CD4-positive, alpha-beta T cell treated with Interleukin-21 for 1 hour (primary cell): Measurements from ENCODE around the gene SHC2.
"Not testable (repeated sequence)": the region's sequence is repeated elsewhere in the genome, so short reads cannot be mapped to it uniquely, and the experiment has no call there.

Experiments
- DNase-seq: peaks from one replicate; pipeline ENCODE4 v3.0.0-alpha.2; 2020

SHC2 gene

GRCh38 chr19:468587-469256, 7.9 kb upstream of the SHC2 start:
- no peak for DNase-seq

GRCh38 chr19:467554-467953, 6.7 kb upstream of the SHC2 start:
- DNase-seq, result no peak

DNA sequence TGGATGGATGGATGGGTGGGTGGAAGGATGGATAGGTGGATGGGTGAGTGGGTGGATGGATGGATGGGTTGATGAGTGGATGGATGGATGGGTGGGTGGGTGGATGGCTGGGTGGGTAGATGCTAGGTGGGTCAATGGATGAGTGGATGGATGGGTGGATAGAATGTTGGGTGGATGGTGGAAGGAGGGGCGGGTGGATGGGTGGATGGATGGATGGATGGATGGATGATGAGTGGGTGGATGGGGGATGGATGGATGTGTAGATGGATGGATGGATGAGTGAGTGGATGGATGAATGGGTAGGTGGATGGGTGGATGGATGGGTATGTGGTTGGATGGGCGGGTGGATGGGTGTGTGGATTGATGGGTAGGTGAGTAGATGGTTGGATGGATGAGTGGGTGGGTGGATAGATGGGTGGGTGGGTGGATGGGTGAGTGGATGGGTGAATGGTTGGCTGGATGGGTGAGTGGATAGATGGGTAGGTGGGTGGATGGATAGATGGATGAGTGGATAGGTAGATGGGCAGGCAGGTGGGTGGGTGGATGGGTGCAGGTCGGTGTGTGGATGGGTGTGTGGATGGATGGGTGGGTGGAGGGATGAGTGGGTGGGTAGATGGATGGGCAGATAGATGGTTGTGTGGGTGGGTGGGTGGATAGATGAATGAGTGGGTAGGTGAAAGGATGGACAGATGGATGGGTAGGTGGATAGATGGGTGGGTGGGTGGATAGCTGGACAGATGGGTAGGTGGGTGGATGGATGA, 4.4 kb upstream of the SHC2 start:
- no peak for DNase-seq

DNA sequence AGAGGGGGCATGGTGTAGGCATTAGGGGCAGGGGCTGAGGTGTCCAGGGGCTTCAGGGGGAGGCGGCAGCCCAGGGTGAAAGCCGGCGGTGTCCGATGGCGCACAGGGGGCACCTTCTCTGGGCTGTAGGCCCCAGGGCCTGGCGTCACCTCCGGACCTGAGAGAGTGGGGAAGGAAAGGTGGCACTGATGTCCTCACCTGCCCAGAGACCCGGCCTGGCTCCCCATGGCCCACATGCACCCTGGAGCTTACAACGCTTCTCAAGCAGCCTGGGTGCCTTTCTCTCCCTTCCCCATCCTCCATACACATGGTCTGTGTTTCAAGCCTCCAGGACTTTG, 3.3 kb upstream of the SHC2 start:
- no peak for DNase-seq

GRCh38 chr19:463483-464207, 2.8 kb upstream of the SHC2 start:
- DNase-seq, result no peak

DNA sequence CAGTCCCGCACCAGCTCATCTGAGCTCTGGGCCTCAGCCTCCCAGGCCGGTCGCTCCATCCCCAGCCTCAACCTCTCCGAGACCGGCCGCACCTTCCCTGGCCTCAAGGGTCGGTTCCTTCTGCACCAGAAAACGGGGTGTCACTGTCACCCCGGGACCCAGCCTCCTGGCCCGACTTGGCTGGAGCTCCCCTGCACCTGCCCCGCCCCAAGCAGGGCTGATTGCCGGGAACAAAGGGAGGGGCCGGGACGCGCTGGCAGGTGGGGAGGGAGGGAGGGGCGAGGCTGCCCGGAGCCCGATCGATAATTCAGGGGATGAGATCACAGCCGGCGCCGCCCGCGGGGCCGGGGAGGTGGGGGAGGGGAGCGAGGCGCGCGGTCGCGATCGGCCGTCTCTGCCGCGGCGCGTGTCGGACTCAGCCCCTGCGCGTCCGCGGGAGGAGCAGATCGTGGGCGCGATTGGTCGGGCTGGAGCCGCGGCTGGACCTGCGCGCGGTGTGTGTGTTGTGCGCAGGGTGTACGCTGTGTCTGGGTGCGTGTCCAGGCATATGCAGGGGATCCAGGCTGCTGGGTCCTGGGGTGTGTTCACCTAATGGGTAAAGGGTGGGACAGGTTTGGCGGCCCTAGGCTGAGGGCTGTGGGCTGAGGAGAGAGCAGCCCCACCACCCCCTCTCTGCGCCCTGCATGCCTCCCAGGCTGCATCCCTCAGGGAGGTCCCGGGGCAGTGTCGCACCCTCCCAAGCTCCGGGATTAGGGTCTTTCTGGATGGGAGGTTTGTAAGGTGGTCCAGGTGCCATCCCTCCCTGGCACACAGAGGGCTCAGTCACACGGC, 1.1 kb upstream of the SHC2 start:
- DNase-seq, result peak; percentile 5

DNA sequence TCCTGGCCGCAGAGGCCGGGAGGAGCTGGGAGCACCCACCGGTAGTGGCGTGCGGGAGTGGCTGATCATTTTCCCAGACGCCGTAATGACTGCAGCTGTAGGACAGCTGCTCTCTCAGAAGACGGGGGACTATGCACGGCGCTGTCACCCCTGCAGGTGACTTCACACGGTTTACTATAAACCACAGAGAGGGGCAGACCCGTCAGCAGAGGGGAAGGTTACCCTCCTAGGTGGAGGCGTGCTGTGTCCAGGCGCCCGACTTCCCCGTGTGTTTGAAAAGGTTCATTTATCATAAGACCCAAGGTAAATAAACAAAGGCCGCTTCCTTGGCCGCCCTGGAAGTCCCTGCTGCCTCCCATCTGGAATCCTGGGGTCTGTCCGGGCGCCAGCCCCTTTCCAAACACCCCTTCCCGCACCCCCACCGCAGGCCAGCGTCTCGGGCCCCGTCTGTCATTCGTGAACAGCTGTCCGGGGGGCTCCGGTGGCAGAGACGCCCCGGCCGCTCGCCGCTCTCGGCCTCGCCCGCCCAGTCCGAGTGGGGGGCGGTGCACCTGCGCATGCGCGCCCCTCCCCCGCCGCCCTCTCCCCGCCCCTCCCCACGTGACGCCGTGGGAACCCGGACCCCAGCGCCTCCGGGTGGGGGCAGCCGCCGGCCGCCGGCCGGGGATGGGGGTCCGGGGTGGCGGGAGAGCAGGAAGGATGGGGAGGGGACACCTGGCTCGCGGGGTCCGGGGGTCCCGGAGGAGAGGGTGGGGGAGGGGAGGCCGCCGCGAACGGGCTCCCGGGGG, 915 bp downstream of the SHC2 start:
- peak; percentile 5 for DNase-seq

- DNase-seq, result no peak
Measured at GRCh38 chr19:458091-459042, 2.5 kb downstream of the SHC2 start.

- DNase-seq, result no peak
Measured at GRCh38 chr19:457636-458035, 3.2 kb downstream of the SHC2 start.

GRCh38 chr19:456547-457110, 4.2 kb downstream of the SHC2 start:
- DNase-seq, result no peak

DNA sequence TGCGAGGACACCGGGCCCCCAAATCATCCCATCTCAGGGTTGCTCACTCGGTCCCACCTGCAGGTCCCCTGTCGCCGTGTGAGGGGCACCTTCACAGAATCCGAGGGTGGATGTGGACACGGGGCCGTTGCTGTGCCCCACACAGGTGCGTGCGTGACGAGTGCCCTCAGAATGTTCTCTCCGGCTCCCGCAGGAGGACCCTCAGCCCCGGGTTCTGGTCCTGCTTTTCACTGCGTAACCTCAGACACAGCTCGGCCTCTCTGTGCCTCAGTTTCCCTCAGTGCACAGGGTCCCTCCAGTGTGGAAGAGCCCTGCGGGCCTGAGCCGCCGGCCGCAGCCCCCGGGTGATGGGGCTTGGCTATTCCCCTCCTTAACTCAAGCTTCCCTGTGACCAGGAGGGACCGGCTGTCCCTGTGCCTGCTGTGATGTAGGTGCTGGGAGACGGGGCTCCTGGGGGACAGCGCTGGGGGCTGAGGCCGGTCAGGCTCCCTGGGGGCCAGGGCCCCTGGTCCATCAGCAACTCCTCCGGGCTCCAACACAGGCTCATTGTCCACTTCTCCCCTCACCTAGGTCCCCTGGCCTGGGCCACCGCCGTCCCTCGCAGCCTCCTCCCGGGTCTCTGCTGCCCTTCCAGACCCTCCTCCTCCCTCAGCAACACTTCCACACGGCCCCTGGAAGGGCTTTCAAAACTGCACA, 4.8 kb downstream of the SHC2 start:
- DNase-seq, result no peak

DNA sequence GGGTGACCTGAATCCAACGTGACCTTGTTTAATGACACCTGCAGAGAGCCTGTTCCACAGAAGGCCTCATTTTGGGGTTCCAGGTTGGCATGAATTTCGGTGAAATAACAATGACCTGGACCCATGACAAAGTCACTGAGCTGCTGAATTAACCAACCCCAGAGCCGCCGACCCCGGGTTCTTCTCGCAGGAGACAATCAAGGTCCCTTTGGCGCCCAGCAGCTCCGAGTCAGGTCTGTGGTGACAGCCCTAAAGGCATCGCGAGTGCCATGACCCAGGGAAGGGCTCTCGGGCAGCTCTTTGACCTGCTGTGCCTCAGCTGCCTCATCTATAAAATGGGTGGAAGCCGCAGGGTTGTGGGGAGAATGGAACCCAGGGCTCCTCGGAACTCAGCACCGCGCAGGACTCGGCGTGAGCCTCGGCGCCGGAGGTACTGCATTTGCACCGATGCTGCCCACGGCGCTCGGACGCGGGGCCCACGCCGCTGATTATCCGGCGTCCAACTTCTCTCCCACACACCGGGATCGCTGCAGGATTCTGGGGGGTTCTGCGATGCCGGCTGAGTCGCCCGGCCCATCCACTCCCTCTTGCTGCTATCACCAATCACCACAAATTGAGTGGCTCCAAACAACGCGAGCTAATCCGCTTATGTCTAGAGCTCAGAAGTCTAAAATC, 5.7 kb downstream of the SHC2 start:
- DNase-seq, result no peak

- no peak for DNase-seq
Measured at GRCh38 chr19:453606-454005, 7.2 kb downstream of the SHC2 start.

- DNase-seq, result no peak
Measured at GRCh38 chr19:452829-453228, 8.0 kb downstream of the SHC2 start.

DNA sequence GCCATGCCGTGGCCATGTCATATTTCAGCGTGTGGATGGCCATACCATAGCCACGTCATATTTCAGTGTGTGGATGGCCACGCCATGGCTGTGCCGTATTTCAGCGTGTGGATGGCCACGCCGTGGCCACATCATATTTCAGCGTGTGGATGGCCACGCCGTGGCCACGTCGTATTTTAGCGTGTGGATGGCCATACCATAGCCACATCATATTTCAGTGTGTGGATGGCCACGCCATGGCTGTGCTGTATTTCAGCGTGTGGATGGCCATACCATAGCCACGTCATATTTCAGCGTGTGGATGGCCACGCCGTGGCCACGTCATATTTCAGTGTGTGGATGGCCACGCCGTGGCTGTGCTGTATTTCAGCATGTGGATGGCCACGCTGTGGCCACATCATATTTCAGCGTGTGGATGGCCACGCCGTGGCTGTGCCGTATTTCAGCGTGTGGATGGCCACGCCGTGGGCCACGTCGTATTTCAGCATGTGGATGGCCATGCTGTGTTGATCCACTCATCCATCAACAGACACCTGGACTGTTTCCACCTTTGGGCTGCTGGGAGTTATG, 9.8 kb downstream of the SHC2 start:
- not testable (repeated sequence) for DNase-seq

DNA sequence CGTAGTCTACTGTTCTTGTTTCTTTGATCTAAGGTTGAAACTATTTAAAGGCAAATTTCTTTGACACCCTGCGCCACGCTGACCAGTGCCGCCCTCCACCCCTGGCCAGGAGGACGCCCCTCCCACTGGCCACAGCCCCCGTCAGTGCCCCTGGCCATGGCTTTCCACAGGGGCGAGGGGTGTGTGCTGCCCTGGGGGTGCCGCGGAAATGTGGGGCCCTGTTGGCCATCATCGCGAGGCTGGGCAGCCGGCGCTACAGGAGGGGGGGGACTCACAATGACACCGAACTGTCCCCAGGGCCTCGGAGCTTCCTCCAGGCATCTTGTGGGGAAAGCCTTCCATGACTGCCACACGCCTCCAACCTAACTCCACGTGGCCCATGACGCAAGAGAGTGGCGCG, 10.9 kb downstream of the SHC2 start:
- no peak for DNase-seq

DNA sequence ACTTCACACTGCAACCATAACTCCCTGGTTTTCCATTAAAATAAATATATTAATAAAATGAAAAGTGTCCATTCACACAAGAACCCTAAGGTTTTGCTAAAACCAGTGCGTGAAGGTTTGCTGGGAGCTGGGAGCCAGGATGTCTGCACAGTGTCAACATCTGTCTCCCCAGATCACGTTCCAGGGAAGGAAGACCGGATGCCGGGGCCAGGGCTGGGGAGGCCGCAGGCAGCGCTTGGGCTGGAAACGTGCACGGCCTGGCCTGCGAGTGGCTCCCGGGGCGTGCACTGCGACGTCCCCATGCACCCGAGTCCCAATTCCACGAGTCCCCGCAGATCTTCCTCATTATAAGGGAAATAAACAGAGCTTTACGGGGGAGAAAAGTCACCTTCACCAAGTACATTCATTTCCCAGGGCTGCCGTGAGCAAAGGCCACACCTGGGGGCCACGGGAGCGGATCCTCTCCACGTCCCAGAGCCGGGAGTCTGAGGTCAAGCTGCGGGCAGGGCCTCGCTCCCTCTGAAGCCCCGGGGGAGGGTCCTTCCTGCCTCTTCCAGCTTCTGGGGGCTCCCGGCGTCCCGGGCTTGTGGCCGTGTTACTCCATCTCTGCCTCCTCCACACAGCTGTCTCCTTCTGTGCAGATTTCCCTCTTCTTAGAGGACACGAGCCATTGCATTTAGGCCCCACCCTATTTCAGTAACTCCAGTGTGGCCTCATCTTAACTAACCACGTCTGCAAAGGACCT, 12.8 kb downstream of the SHC2 start:
- no peak for DNase-seq

DNA sequence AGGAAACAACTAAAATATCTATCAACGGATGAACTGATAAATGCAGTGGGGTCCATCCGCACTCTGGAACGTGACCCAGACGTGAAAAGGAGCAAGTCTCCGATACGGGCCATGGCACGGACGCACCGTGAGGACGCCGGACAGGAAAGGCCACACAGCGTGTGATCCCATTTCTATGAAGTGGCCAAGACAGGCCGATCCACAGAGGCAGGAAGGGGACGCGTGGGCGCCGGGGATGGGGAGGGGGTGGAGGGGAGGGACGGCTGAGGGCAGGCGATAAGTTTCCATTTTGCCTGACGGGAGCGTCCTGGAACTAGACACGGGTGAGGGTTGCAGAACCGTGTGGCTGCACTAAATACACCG, 13.8 kb downstream of the SHC2 start:
- no peak for DNase-seq
